ENCODE measurements around the gene CPA4.
"Not testable (repeated sequence)": the region's sequence is repeated elsewhere in the genome, so short reads cannot be mapped to it uniquely, and the experiment has no call there.

CPA4 gene

GRCh38 chr7:130303551-130303950, 10.6 kb downstream of the CPA4 start:
- DNase-seq, result no peak

- DNase-seq, result no peak
Measured at GRCh38 chr7:130303982-130304381, 11.0 kb downstream of the CPA4 start.

- no peak for DNase-seq
Measured at GRCh38 chr7:130304878-130305277, 11.9 kb downstream of the CPA4 start.

- DNase-seq, result no peak
Measured at GRCh38 chr7:130305433-130306042, 12.6 kb downstream of the CPA4 start.

- DNase-seq, result no peak
Measured at GRCh38 chr7:130309986-130310385, 17.0 kb downstream of the CPA4 start.

- DNase-seq, result no peak
Measured at GRCh38 chr7:130314305-130314704, 21.3 kb downstream of the CPA4 start.

- DNase-seq, result no peak
Measured at GRCh38 chr7:130319541-130319940, 26.6 kb downstream of the CPA4 start.

GRCh38 chr7:130321542-130322229, 28.7 kb downstream of the CPA4 start:
- not testable (repeated sequence) for DNase-seq

- DNase-seq, result no peak
Measured at GRCh38 chr7:130322615-130323014, 29.7 kb downstream of the CPA4 start.

GRCh38 chr7:130324306-130324943, 31.5 kb downstream of the CPA4 start:
- DNase-seq, result no peak

GRCh38 chr7:130329681-130330080, 36.7 kb downstream of the CPA4 start:
- no peak for DNase-seq

GRCh38 chr7:130332259-130333053, 39.5 kb downstream of the CPA4 start:
- no peak for DNase-seq

GRCh38 chr7:130333832-130334231, 40.9 kb downstream of the CPA4 start:
- no peak for DNase-seq

- DNase-seq, result no peak
Measured at GRCh38 chr7:130334274-130334673, 41.3 kb downstream of the CPA4 start.

GRCh38 chr7:130337410-130337971, 44.5 kb downstream of the CPA4 start:
- DNase-seq, result no peak

- no peak for DNase-seq
Measured at GRCh38 chr7:130338233-130338632, 45.3 kb downstream of the CPA4 start.

- DNase-seq, result no peak
Measured at GRCh38 chr7:130341882-130342281, 48.9 kb downstream of the CPA4 start.

GRCh38 chr7:130342701-130343380, 49.9 kb downstream of the CPA4 start:
- no peak for DNase-seq

GRCh38 chr7:130344271-130344866, 51.4 kb downstream of the CPA4 start, which contains the start of gene CPA5:
Gene CPA5 (plus strand): TSS chr7:130344816. CDS start chr7:130346486, 1,670 bp downstream.
- no peak for DNase-seq

- no peak for DNase-seq
Measured at GRCh38 chr7:130345136-130345535, 52.2 kb downstream of the CPA4 start.

GRCh38 chr7:130345725-130346124, 52.8 kb downstream of the CPA4 start:
- DNase-seq, result no peak

Measured in NCI-H526 (cell line).